Endometrial microvascular endothelial cells (primary cell): ENCODE results near the gene BCL11A. TPM values are rescaled to one million over a fixed set of nuclear protein-coding genes. Genes with fewer than 3 reads are reported as not detected.
"Not testable (repeated sequence)": the region's sequence is repeated elsewhere in the genome, so short reads cannot be mapped to it uniquely, and the experiment has no call there.

Source experiments
- in situ Hi-C: cut with HindIII; loops from 2 replicates; pipeline ENCODE4 v1.10.0; 2017; ENCODE audit warnings: low sequenced_read_pairs, low pct_unique_long_range_greater_than_20kb; ENCODE audit errors: inconsistent ontology term
- total RNA-seq: library from RNA; depleted of rRNA; stranded (reverse); fragments of >200 nt; gene quantifications from one replicate; pipeline ENCODE4 v1.2.3, GENCODE V29; 2015; ENCODE audit errors: inconsistent ontology term

Gene BCL11A
- total RNA-seq, 1 donor from 2014 or later = not detected

DNA sequence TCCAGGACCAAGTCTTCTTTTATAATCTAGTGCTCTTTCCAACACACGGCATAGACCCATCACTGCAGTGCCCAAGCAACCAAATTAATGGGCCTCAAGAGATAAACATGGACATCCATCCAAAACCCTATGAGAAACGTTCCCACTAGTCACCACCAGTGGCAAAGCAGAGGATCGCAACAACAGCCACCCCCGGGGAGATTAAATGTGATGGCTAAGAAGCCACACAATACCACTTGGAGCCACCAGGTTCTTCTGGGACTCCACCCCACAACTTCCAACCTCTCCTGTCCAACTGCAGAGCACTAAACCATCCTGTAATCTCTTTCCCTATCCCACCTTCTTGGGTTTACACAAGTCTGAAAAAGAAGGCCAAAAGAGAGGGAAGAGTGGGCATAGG lies 123.8 kb downstream of the BCL11A start:
- in situ Hi-C loops = no loop called here

DNA sequence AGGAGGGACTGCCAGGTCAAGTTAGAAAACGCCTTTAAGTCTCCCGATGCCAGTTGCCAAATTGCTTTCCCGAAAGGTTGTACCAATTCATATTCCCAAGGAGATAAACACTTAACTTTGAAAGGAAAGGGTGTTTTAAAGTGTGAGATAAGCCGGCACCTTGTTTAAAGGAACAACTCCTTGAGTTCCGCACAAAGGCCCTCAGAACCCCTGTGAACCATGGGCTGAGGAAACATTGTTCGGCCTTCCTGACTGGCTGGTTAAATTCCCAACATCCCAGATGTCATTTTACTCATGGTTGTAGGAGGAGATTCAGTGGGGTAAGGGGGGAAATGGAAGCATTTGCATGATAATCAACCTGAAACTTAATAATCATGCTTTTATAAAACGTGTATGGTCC lies 126.6 kb downstream of the BCL11A start:
- in situ Hi-C loops = no loop called here

DNA sequence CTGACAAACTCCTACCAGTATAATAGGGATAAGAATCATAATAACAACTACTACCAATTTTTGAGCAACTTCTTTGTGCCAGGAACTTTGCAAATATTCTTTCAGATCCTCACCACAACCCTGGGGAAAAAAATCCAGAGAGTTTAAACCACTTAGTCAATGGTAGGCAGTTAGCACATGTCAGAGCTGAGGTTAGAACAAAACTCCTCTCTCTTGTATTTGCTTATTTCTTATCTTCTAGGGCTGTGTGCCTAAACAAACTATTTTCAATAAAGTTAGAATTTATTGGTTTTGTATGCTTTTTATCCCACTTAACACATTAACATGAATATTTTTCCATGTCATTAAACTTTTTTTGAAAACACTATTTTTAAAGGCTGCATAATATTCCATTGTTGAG lies 127.1 kb downstream of the BCL11A start:
- in situ Hi-C loops = no loop called here

DNA sequence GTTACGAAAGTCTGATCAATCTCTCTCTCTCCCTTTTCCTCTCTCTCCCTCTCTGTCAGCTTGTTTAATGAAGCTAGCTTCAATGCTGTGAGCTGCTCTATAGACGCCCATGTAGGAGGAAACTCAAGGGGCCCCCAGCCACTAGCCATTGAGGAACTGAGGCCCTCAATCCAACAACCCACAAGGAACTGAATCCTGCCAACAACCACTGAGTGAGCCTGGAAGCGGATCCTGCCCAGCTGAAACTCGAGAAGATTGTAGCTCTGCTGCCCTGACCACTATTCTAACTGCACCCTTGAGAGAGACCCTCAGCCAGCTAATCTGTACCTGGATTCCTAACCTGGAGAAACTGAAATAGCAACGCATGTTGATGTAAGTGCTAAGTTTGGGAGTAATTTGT lies 129.2 kb downstream of the BCL11A start:
- in situ Hi-C loops = no loop called here

DNA sequence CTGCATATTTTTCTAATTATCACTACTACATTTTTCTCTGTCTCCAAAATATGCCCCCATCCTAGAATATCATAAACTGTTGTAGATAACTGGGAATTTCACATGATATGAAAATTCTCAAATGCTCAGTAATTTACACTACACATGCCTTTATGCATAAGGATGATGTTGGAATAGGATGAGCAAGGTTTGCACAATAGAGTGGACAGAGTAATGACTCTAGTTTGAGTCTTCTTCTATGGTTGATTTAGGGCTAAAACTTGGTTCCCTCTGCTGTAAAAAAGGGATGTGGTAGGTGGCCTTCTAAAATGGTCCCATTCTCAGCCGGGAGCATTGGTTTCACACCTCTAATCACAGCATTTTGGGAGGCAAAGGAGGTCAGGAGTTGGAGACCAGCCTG lies 129.9 kb downstream of the BCL11A start:
- in situ Hi-C loops = no loop called here

DNA sequence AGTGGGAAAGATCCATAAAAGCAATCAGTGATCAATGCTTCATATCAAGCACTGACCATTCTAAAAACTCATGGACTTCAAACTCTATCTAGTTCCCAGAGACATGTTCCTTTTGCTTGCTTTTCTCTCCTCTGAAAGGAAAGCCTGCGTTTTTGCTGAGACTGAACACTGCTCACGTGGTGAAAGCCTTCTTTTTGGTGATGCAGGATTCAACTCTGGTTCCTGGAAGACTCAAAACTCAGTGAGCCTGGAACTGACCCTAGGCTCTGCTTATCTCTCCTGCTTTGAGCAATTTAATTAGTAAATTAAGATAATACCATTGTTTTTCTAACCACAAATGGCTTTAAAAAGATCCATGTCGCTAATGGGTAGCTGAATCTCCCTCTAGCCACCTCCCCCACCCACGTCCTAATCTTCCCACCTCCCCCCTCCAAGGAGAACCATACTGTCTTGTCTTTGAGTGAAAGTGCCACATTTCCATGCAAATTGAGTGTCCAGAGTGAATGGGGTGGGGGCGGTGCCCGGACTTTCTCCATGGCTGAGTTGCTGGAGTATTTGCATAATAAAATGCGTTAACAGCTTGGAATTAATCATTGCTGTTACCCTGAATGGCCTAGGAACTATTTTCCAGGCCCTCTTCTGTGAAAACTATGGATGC lies 130.5 kb downstream of the BCL11A start:
- in situ Hi-C loops = no loop called here

DNA sequence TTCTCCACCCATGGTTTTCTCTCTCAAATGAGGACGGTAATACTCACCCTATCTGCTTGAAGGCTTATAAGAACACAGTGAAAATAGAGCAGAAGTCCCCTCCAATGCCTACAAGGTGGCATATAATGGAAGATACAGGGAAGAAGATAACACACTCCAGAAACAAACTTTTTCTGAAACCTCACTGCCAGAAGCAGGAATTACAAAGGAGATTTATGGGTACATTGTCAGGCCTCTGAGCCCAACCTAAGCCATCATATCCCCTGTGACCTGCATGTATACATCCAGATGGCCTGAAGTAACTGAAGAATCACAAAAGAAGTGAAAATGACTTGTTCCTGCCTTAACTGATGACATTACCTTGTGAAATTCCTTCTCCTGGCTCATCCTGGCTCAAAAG lies 136.2 kb downstream of the BCL11A start:
- in situ Hi-C loops = not testable (repeated sequence)

DNA sequence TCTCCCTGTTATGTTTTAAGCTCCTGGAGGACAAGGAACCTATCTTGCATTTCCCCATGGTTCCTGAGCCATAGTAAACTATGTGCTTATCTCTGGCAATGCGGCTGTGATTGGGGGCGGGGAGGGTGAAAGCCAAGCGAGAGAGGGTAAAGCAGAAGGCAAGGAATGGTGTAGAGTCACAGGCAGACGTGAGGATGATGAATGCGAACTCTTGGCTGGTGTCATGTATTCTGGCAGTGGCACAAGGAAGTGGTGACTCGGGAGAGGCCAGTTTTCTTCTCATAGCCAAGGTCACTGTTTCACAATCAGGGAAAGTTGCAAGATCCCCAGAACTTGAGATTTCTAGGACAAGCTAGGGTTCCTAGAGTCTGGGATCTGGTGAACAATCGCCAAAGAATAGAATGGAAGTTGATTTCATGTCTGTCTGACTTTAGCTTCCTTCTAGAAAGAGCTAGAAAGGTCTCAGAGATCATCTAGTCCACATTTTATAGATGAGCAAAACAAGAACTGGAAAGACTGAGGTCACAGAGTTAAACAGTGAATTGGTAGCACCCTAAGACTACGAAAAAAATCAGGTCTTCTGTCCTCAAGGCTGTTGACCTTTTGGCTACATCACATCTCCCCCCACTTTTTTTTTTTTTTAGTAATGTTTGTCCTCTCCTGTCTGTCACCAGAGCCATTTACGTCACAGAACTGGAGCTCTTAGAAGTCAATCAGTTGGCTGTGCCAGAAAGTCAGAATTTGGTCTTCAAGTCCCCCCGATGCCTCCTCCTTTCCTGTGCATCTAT lies 137.0 kb downstream of the BCL11A start:
- in situ Hi-C loops = no loop called here

DNA sequence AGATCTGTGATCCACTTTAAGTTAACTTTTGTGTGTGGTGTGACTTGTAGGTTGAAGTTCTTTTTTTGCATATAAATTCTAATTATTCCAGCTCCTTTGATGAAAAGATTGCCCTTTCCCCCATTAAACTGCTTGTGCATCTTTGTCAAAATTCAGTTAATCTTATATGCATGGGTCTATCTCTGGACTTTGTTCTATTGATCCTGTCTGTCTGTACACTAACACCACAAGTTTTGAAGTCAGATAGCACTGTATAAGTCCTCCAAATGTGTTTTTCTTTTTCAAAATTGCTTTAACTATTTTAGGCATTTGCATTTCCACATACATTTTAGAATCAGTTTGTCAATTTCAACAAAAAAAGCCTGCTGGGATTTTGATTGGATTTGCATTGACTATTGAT lies 137.6 kb downstream of the BCL11A start:
- in situ Hi-C loops = no loop called here

DNA sequence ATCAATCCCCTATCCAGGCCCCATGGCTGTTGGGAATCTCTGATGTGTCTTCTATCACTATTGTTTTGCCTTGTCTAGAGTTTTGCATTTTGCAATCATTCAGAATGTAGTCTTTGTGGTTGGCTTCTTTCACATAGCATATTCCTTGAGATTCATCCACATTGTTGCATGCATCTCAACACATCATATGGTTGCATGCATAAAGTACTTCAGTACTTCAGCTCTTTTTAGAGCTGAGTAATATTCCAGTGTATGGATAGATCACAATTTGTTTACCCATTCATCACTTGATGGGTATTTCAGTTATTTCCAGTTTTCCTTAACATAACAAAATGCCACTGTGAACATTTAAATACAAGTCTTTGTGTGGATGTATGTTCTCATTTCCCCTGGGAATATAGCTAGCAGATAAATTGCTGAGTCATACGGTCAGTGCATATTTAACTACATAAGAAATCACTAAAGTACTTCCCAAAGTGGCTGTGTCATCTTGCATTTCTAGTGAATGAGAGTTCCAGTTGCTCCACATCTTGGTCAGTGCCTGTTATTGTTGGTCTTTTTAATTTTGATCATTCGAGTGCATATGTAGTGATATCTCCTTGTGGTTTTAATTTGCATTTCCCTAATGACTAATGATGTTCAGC lies 138.8 kb downstream of the BCL11A start:
- in situ Hi-C loops = no loop called here

DNA sequence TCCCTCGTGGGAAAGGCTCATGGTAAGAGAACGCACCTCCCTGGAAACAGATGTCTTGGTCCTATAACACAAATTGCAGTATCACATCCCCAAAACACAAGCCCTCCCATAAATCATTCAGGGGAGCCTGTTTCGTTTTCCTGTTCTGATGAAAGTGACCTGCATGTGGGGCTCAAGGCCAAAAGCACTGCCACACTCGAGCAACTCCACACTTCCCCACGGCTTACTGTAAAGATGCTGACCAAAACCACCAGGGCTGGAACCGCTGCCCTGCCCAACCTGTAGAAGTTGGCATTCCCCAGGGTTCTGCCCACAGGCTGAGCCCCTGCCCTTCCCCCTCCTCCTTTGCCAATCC lies 139.7 kb downstream of the BCL11A start:
- in situ Hi-C loops = no loop called here

DNA sequence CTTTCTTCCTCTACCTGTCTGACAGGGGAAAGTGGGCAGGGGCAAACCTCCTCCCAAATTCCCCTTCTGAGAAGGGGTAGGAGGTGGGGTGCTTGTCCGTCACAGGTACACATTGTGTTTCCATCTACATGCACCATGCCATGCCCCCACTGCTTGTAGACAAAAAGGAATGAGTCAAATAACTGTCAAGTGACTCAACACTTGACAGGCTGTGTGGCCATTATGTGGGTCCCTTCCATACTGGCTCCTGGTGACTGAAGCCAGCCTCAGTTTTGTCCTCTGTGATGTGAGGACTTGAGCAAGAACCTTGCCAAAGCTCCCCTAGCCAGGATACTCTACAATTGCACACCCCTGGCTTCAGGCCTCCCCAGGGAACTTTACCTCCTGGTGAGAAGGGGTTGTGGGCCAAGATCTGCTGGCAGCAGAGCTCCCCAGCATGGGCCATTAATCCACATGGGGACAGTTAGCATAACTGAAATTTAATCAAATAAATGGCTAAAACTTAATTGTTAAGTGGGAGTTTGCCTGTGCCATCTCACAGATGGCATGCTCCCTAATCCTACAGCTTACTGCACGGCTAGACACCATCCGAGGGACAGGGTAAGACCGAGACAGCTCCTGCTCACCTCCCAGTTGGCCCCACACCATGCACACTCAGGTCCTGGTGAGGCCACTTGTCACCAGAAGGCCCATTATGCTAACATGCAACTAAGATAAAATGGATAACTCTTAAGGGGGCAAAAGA lies 140.2 kb downstream of the BCL11A start:
- in situ Hi-C loops = no loop called here

DNA sequence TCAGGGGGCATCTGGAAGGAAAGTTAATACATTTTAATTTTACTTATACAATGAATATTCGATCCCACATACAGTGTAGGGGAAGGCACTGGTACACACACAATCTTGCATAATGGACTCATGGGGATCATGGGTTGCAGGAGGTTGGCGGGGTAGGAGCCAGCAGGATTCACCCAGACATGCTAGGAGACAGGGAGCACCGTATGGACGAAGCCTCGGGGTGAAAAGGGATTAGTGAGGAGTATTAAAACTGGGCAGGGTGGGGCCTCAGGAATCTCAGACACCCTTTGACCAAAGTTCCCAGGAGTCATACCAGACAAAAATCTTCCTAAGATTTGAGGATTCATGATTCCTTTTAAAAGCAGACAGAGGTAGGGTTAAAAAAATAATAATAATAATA lies 140.8 kb downstream of the BCL11A start:
- in situ Hi-C loops = no loop called here

DNA sequence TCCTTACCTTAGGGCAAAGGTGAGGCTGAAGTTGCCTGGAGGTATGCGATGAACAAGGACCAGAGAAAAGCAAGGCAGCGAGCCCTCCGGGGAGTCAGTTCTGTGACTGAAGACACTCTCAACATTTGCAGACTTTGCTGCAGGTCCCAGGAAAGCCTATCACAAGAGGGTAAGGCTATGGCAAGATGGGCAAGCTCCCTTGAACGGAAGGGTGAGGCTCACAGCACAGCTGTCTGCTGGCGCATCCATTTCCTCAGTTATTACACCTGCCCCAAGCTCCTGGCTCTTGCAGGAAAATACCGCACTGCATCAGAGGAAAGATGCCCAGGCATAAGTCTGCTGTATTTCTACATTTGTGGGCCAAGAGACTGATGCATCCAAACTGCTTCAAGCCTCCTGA lies 141.4 kb downstream of the BCL11A start:
- in situ Hi-C loops = no loop called here

DNA sequence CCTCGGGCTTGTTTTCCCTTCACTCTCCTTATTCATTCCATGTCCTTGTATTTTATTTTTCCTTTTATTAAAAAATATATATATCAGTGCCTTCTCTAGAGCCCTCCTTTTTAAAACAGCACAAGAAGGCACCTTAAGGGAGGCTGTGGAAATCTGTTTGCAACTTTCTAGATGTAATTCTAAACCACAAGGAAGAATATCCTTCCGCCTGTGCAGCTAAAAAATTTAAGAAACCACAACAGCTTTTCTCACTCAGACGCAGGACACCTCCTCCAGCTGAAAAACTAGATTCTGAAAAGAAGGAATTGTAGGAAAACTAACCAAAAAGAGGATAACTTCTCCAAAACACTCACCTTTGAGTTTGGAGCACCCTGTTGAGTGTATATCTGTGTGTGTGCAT lies 142.2 kb downstream of the BCL11A start:
- in situ Hi-C loops = no loop called here

DNA sequence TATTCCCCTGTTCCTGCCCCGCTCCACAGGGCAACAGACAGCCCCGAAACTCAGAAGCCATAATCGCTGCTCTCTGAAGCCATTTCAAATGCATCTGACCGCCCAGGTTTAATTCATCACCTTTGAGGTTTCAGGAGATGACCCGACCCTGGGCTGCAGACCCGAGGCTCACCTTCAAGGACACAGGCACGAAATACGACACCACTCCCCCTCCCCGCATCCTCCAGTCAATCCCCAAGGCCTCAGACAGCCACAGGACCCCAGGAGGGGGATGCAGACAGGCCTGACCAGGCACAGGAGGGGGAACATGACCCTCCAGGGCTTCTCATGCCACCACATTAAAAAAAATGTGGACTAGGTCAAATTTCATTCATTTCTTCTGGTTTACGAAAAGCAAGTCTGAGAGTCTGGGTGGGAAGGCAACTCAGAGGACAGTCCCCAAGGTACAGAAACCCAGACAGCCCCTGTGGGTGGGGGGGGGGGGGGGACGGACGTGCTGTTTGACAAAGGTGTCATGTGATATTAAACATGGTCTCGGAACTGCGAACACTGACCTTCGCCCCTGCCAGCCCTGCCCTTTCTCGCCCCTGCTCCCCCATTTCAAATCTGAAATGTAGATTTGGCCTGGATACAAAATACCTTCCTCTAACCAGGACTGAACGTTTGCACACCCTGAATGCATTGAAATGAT lies 142.9 kb downstream of the BCL11A start:
- in situ Hi-C loops = no loop called here

DNA sequence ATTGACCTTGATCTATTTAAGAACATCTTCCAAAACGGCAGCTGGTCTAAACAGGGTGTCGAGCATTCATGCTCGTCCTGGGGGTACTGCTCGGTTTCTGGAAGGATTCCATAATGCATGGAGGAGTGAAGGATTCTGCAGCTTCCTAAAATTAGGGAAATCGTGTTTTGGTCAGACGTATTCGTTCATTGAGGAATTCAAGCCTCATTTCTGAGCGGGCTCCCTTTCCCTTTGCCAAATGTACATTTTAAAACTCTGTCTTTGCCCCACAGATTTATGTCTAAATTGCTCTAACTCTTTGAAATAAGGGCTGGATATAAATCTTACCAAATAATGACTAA lies 144.0 kb downstream of the BCL11A start:
- in situ Hi-C loops = no loop called here

DNA sequence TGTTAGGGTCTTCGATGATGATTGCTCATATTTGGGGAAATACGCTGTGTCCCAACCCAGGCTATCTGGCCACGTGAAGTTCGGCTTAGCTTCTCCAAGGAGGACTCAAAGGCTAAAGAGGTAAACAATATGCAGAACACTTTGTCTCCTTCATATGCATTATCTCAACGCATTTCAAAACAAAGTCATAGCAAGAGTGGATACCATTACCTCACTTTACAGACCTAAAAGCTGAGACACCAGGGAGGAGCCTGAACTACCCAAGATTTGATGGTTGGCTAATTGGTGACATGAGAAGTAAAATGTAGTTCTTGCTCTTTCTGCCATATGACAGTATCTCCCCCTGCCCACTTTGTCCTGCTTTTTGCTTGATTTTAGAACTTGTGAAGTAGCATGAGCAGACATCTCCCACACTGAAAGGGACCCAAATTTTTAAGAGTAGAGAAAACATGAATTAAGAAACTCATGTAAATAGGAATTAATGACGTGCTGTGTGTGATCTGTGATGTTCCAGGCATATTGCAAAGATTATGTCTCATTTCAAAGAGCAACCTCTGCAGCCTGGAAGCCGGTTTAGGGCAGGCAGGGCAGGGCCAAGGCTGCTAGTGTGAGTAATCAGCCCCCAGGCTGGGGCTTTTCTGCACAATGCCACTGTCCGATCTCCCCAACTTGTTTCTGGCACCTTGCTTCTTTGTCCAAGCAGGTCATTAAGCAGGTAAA lies 144.5 kb downstream of the BCL11A start:
- in situ Hi-C loops = no loop called here

DNA sequence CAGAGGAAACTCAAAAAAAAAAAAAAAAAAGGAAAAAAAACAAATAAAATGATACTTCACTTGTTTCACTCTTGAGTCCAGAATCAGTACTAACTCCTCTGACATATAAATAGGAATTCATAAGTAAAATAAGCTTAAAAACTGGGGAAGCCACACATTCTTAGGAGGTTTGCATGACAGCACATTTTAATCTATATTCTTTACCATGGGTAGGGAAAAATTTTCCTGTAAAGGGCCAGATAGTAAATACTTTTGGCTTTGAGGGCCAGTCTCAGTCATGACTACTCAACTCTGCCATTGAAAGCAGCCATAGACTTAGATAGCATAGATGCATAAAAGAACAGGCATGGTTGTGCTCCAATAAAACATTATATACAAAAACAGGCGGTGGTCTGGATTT lies 145.2 kb downstream of the BCL11A start:
- in situ Hi-C loops = no loop called here
